GM12878 (cell line): ENCODE results near the gene RAB25. TPM values are rescaled to one million over a fixed set of nuclear protein-coding genes. Genes with fewer than 3 reads are reported as not detected.

ENCODE experiments used
- ATAC-seq: fragments of 200-7000 bp; cut with Tn5 transposase; 3 replicates; pipeline ENCODE4 v1.9.1; 2020; ENCODE audit warnings: mild to moderate bottlenecking, moderate library complexity
- BruUV-seq: library from RNA; stranded (reverse); fragments of 400-500 nt; replicated peaks from 2 replicates; lab custom pipeline; 2021; lab: Mats Ljungman, UMichigan
- CTCF ChIA-PET: fragments of 300-600 bp; sonication (Branson Sonifier 250); formaldehyde crosslinking; extraction: SDS; loops from one replicate; lab custom pipeline; 2021; ENCODE audit warnings: inconsistent platforms; lab: Yijun Ruan, JAX
- POLR2A ChIA-PET: fragments of 350-600 bp; formaldehyde crosslinking; extraction: SDS; loops from one replicate; lab custom pipeline; 2021; ENCODE audit warnings: inconsistent platforms; lab: Charles Lee
- RAD21 ChIA-PET: fragments of 300-600 bp; sonication (Branson Sonifier 250); formaldehyde crosslinking; loops from one replicate; lab custom pipeline; 2023; ENCODE audit warnings: antibody characterized with exemption; ENCODE audit not compliant: unreplicated experiment; lab: Charles Lee
- SMC1A ChIA-PET: fragments of 300-600 bp; sonication (Branson Sonifier 250); formaldehyde crosslinking; loops from one replicate; lab custom pipeline; 2023; ENCODE audit not compliant: unreplicated experiment, uncharacterized antibody; lab: Charles Lee
- DNase-seq: peaks from one replicate; pipeline ENCODE4 v3.0.0-alpha.2; 2011; ENCODE audit warnings: low read depth, low spot score
- FAIRE-seq: peaks from 3 replicates; lab custom pipeline; 2011; peaks lifted over from hg19 to GRCh38; lab: Jason Lieb, UNC
- H2AFZ ChIP-seq: 2 replicates; pipeline ENCODE4 v1.6.0; 2011; ENCODE audit warnings: low read depth, low read length, control low read depth; ENCODE audit not compliant: control insufficient read depth
- H3K27ac ChIP-seq: 2 replicates; pipeline ENCODE4 v1.5.1; 2011; ENCODE audit warnings: control low read depth; ENCODE audit not compliant: control insufficient read depth, insufficient read depth
- H3K27me3 ChIP-seq, 2 experiments: replicated peaks in 1 of 2; 2 replicates each; pipeline versions ENCODE4 v1.6.0 to v1.6.1; 2011; ENCODE audit warnings: low read length in 1 of 2; ENCODE audit not compliant: control insufficient read depth in 2 of 2, insufficient read depth in 2 of 2
- H3K36me3 ChIP-seq, 2 experiments: 2 replicates each; pipeline ENCODE4 v1.5.1; 2011; ENCODE audit warnings: low read length in 1 of 2; ENCODE audit not compliant: control insufficient read depth in 2 of 2, insufficient read depth in 2 of 2
- H3K4me1 ChIP-seq: 2 replicates; pipeline ENCODE4 v1.6.1; 2011; ENCODE audit warnings: mild to moderate bottlenecking, low read length, moderate library complexity, mixed read lengths; ENCODE audit not compliant: control insufficient read depth, insufficient read depth
- H3K4me2 ChIP-seq: 2 replicates; pipeline ENCODE4 v1.6.0; 2011; ENCODE audit warnings: control low read depth; ENCODE audit not compliant: control insufficient read depth, insufficient read depth
- H3K4me3 ChIP-seq: fragments of 200-600 bp; sonication (generic); 2 replicates; pipeline ENCODE4 v1.5.1; 2016
- H3K79me2 ChIP-seq: 2 replicates; pipeline ENCODE4 v1.6.0; 2011; ENCODE audit warnings: low read length; ENCODE audit not compliant: control insufficient read depth, insufficient read depth
- H3K9ac ChIP-seq: 2 replicates; pipeline ENCODE4 v1.8.0; 2011; ENCODE audit warnings: low read length, control low read depth, mixed read lengths; ENCODE audit not compliant: control insufficient read depth, insufficient read depth
- H3K9me3 ChIP-seq: replicated peaks from 3 replicates; pipeline ENCODE4 v1.5.1; 2011; ENCODE audit warnings: mild to moderate bottlenecking, low read length; ENCODE audit not compliant: control insufficient read depth, insufficient read depth
- H4K20me1 ChIP-seq: 2 replicates; pipeline ENCODE4 v1.6.0; 2011; ENCODE audit not compliant: control insufficient read depth, insufficient read depth
- CBX3 ChIP-seq: fragments of 200-600 bp; sonication (generic); IDR thresholded peaks from 2 replicates; pipeline ENCODE4 v1.6.1; 2016; ENCODE audit warnings: low read depth, borderline replicate concordance
- ESRRA ChIP-seq: IDR thresholded peaks from 2 replicates; pipeline ENCODE4 v1.6.1; 2012; ENCODE audit warnings: mild to moderate bottlenecking, low read length, improper control_type of control experiment
- GATAD2B ChIP-seq: fragments of 450-650 bp; conservative IDR thresholded peaks from 2 replicates; pipeline ENCODE4 v1.6.1; 2017; ENCODE audit warnings: low read depth, mild to moderate bottlenecking, moderate library complexity
- KAT2A ChIP-seq: conservative IDR thresholded peaks from 2 replicates; pipeline ENCODE4 v1.6.1; 2011; ENCODE audit warnings: low read depth, low read length; ENCODE audit not compliant: control insufficient read depth
- KLF5 ChIP-seq: fragments of 450-650 bp; IDR thresholded peaks from 2 replicates; pipeline ENCODE4 v1.6.1; 2014; ENCODE audit warnings: mild to moderate bottlenecking; ENCODE audit not compliant: partially characterized antibody
- MTA2 ChIP-seq: fragments of 450-650 bp; IDR thresholded peaks from 2 replicates; pipeline ENCODE4 v1.6.1; 2016; ENCODE audit warnings: low read depth, mild to moderate bottlenecking, moderate library complexity
- NFIC ChIP-seq: IDR thresholded peaks from 2 replicates; pipeline ENCODE4 v1.6.1; 2012; ENCODE audit warnings: low read depth, mild to moderate bottlenecking, inconsistent platforms, low read length, moderate library complexity
- PAX8 ChIP-seq: fragments of 450-650 bp; IDR thresholded peaks from 2 replicates; pipeline ENCODE4 v1.6.1; 2017; ENCODE audit warnings: mild to moderate bottlenecking, moderate library complexity
- RB1 ChIP-seq: fragments of 450-650 bp; formaldehyde crosslinking; IDR thresholded peaks from 2 replicates; pipeline ENCODE4 v1.6.1; 2017; ENCODE audit warnings: mild to moderate bottlenecking, borderline replicate concordance
- SMARCA5 ChIP-seq: fragments of 450-650 bp; IDR thresholded peaks from 2 replicates; pipeline ENCODE4 v1.6.1; 2017; ENCODE audit warnings: mild to moderate bottlenecking
- SP1 ChIP-seq: IDR thresholded peaks from one replicate; pipeline ENCODE4 v1.6.1; 2011; ENCODE audit warnings: low read depth, low read length
- SPI1 ChIP-seq: IDR thresholded peaks from 2 replicates; pipeline ENCODE4 v1.6.1; 2011; ENCODE audit warnings: low read depth, mild to moderate bottlenecking, low read length, moderate library complexity, borderline replicate concordance; ENCODE audit not compliant: insufficient read depth
- ZNF274 ChIP-seq: IDR thresholded peaks from one replicate; pipeline ENCODE4 v1.8.0; 2011; ENCODE audit not compliant: insufficient read length, insufficient read depth
- ZZZ3 ChIP-seq: IDR thresholded peaks from 2 replicates; pipeline ENCODE4 v1.6.1; 2011; ENCODE audit warnings: low read depth; ENCODE audit not compliant: control insufficient read depth, insufficient read length
- WGBS: methylation state at CpG from one replicate; pipeline ENCODE4 v1.1.6; 2016; ENCODE audit warnings: low lambda C conversion rate; ENCODE audit not compliant: insufficient replicate concordance, insufficient coverage; ENCODE audit errors: missing lambda C conversion rate; 5-methylcytosine and 5-hydroxymethylcytosine counted together
- in situ Hi-C: fragments of 300-500 bp; cut with MboI; formaldehyde crosslinking; loops from 9 replicates; pipeline ENCODE4 v1.14.3; 2018; ENCODE audit warnings: mixed read lengths
- intact Hi-C: fragments of 100-400 bp; cut with micrococcal nuclease; formaldehyde crosslinking; loops from one replicate; pipeline ENCODE4 v1.14.2; 2022; ENCODE audit not compliant: unreplicated experiment
- polyA plus RNA-seq, 11 experiments: library from polyadenylated mRNA; depleted of rRNA in 4 of 11; unstranded in 6 of 11; stranded (reverse) in 5 of 11; fragments of >200 nt; fragmentation: Nextera tagmentation in 4 of 11; fragmentation: Illumina TruSeq in 1 of 11; extraction: Ambion mirVana in 4 of 11; extraction: Trizol in 1 of 11; gene quantifications; 1 replicate in 1 of 11; 2 replicates in 10 of 11; pipeline versions ENCODE4 v1.2.1 to v1.2.3, GENCODE V29; 2011 to 2016; ENCODE audit warnings: inconsistent platforms in 2 of 11, missing spikeins in 2 of 11, low read depth in 1 of 11
- total RNA-seq, 4 experiments: library from RNA; depleted of rRNA in 3 of 4; stranded (reverse); fragments of >200 nt in 3 of 4; fragmentation: Illumina TruSeq in 1 of 4; extraction: Trizol in 1 of 4; gene quantifications; 2 replicates each; pipeline versions ENCODE4 v1.2.1 to v1.2.3, GENCODE V29; 2013 to 2021
- TF ChIP-seq, protein P1 (sequence below): IDR thresholded peaks from 2 replicates; pipeline ENCODE4 v1.6.1; 2012; ENCODE audit warnings: low read depth, low read length, improper control_type of control experiment
- TF ChIP-seq, protein P2 (sequence below): fragments of 450-650 bp; IDR thresholded peaks from 2 replicates; pipeline ENCODE4 v1.6.1; 2016; ENCODE audit warnings: mild to moderate bottlenecking

RAB25 gene
- total and polyA plus RNA-seq, 10 of the 15 experiments (the other 5 are each of a cell fraction or from before 2014, with no cell fraction given) = 0.16 to 0.36 (median 0.22) TPM; not detected in 7

DNA sequence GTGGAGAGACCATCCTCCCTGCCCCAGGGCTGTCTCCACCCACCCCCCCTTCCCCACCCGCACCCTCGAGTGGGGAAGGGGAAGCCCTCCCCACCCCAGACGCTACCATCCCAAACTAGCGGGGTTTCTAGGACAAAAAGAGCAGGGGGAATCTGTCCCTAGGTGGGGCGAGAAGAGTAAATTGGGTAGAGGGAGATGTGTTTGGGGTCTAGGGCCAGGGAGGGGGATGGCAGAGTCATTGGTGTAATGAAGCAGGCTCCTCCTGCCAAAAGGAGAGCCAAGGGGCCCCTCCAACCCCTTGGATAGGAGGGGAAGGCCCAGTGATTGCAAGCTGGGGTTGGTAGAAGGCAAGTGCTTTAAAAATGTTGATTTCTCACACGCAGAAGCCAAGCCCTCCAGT is 11.3 kb downstream of the RAB25 start:
- Histone ChIP-seq H3K27me3 (no peaks in the 10 kb centered on the region), H3K36me3 (no peaks in the 10 kb centered on the region), H3K9me3 (no peaks in the 10 kb centered on the region; the same call in 2 of the 3 replicates), H4K20me1 (no peaks in the 10 kb centered on the region), H3K4me3 (no peak overlapping the region), H3K27ac (no peak overlapping the region), H3K4me1 (peaks cover 10% of the 10 kb centered on the region), H2AFZ (no peak overlapping the region), H3K79me2 (peaks cover 2% of the 10 kb centered on the region; the same call in 1 of the 2 replicates), H3K9ac (no peak overlapping the region), H3K4me2 (no peak overlapping the region)
- WGBS = 79% methylated on average over 4 of the region's 6 CpGs
- ChIA-PET RAD21 (interaction anchor here (1.0 kb wide), 1 partner anchor 57 kb away, joined by 3 read pairs; no protein-coding TSS in a partner anchor), SMC1A (interaction anchor here (1.5 kb wide), 1 partner anchor 10 kb away, joined by 3 read pairs; the partner anchor contains the start of gene MEX3A), POLR2A (no interaction called here), CTCF (interaction anchor here (0.5 to 2.4 kb wide), 3 partner anchors 9 to 134 kb away, joined by 3 to 6 read pairs (median 4); no protein-coding TSS in a partner anchor)
- in situ Hi-C loops = no loop called here
- intact Hi-C loops = no loop called here
- TF ChIP-seq GATAD2B (no peak), ZNF274 (no peak), SPI1 (no peak), SP1 (no peak), PAX8 (no peak), KAT2A (no peak), KLF5 (no peak), ZZZ3 (no peak), CBX3 (no peak), ESRRA (no peak), NFIC (no peak), MTA2 (no peak), RB1 (no peak), SMARCA5 (no peak)
- TF ChIP-seq, protein P1, sequence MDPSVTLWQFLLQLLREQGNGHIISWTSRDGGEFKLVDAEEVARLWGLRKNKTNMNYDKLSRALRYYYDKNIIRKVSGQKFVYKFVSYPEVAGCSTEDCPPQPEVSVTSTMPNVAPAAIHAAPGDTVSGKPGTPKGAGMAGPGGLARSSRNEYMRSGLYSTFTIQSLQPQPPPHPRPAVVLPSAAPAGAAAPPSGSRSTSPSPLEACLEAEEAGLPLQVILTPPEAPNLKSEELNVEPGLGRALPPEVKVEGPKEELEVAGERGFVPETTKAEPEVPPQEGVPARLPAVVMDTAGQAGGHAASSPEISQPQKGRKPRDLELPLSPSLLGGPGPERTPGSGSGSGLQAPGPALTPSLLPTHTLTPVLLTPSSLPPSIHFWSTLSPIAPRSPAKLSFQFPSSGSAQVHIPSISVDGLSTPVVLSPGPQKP = no peak
- TF ChIP-seq, protein P2, sequence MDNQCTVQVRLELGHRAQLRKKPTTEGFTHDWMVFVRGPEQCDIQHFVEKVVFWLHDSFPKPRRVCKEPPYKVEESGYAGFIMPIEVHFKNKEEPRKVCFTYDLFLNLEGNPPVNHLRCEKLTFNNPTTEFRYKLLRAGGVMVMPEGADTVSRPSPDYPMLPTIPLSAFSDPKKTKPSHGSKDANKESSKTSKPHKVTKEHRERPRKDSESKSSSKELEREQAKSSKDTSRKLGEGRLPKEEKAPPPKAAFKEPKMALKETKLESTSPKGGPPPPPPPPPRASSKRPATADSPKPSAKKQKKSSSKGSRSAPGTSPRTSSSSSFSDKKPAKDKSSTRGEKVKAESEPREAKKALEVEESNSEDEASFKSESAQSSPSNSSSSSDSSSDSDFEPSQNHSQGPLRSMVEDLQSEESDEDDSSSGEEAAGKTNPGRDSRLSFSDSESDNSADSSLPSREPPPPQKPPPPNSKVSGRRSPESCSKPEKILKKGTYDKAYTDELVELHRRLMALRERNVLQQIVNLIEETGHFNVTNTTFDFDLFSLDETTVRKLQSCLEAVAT = no peak
- ATAC-seq (no peak), DNase-seq (no peak), FAIRE-seq (no peak)
- no TSS peak for BruUV-seq
